Progenitor cell of endocrine pancreas (in vitro differentiated cells): ENCODE data around the gene RPL22L1. TPM values are rescaled to one million over a fixed set of nuclear protein-coding genes. Genes with fewer than 3 reads are reported as not detected.
A peak's percentile ranks its signal among the peaks of the same experiment; 100 is the strongest.

Experiments
- DNase-seq: peaks from one replicate; pipeline ENCODE4 v3.0.0; 2021; ENCODE audit warnings: low spot score; ENCODE audit not compliant: unreplicated experiment
- H3K27ac Mint-ChIP-seq: 2 replicates; pipeline ENCODE4 v1.8.0; 2021; ENCODE audit warnings: mild to moderate bottlenecking, moderate library complexity, mixed read lengths
- H3K27me3 Mint-ChIP-seq: 2 replicates; pipeline ENCODE4 v1.8.0; 2021; ENCODE audit warnings: mixed read lengths
- H3K36me3 Mint-ChIP-seq: 2 replicates; pipeline ENCODE4 v1.8.0; 2022; ENCODE audit warnings: mixed read lengths; ENCODE audit not compliant: insufficient read depth
- H3K4me1 Mint-ChIP-seq: 2 replicates; pipeline ENCODE4 v1.8.0; 2021; ENCODE audit warnings: low read depth, mixed read lengths
- H3K4me3 Mint-ChIP-seq: 2 replicates; pipeline ENCODE4 v1.8.0; 2021; ENCODE audit warnings: low read depth, mild to moderate bottlenecking, moderate library complexity, mixed read lengths
- H3K9me3 Mint-ChIP-seq: 2 replicates; pipeline ENCODE4 v1.8.0; 2021; ENCODE audit warnings: low read depth, mixed read lengths
- total RNA-seq: library from RNA; stranded (reverse); gene quantifications from 2 replicates; pipeline ENCODE4 v1.2.1, GENCODE V29; 2021
- TF ChIP-seq, protein P1 (sequence below): fragments of 200-600 bp; sonication (generic); IDR thresholded peaks from one replicate; pipeline ENCODE4 v1.5.0; 2021; ENCODE audit warnings: antibody characterized with exemption, mild to moderate bottlenecking; ENCODE audit not compliant: unreplicated experiment

The RPL22L1 gene
- total RNA-seq, 1 donor from 2014 or later, result 53.8 TPM

DNA sequence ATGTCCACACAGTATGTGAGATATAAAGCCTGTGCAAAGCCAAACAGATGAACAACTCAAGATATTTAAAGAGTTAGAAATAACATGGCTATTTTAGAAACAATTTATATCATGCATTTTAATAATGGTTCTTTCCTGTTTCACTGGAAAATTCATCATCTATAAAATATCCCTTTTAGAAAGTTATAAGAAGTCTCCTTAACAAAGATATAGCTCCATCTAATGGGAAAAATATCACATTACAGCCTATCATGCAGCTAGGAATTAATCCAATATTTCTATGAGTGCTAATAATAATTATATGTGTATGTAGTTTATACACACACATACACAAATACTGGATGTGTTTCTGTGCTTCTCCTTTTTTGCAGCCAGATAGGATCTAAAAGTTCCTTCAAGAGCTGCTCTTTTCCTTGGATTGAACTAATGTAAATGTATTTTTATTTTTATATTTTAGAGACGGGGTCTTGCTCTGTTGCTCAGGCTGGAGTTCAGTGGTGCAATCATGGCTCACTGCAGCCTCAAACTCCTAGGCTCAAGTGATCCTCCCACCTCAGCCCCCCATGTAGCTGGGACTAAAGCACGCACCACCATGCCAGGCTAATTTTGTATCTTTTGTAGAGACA lies 21.6 kb downstream of the RPL22L1 start:
- Mint-ChIP-seq H3K36me3 (no peaks in the 10 kb centered on the region), H3K4me3 (no peak overlapping the region), H3K27ac (no peak overlapping the region), H3K9me3 (peaks cover 3% of the 10 kb centered on the region), H3K4me1 (no peaks in the 10 kb centered on the region), H3K27me3 (peaks cover 7% of the 10 kb centered on the region)
- TF ChIP-seq, protein P1, sequence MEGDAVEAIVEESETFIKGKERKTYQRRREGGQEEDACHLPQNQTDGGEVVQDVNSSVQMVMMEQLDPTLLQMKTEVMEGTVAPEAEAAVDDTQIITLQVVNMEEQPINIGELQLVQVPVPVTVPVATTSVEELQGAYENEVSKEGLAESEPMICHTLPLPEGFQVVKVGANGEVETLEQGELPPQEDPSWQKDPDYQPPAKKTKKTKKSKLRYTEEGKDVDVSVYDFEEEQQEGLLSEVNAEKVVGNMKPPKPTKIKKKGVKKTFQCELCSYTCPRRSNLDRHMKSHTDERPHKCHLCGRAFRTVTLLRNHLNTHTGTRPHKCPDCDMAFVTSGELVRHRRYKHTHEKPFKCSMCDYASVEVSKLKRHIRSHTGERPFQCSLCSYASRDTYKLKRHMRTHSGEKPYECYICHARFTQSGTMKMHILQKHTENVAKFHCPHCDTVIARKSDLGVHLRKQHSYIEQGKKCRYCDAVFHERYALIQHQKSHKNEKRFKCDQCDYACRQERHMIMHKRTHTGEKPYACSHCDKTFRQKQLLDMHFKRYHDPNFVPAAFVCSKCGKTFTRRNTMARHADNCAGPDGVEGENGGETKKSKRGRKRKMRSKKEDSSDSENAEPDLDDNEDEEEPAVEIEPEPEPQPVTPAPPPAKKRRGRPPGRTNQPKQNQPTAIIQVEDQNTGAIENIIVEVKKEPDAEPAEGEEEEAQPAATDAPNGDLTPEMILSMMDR, result peak; percentile 34
- DNase-seq, result no peak

DNA sequence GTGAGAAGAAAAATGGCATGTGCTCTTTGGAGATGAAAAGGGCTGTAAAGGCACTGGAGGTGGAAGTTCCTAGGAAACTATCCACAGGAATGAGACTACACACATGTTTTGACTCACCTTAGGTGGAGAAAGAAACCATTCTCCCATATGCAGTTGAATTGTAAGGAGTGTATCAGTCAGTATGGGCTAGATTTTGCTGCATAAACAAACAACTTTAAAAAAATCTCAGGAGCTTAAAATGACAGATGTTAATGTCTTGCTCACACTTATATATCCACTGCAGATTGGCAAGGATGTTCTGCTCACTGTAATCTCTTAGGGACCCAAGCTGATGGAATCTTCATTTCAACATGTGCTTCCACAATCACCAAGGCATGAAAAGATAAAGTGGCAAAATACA lies 25.6 kb downstream of the RPL22L1 start:
- peaks cover 3% of the 10 kb centered on the region for H3K27me3 Mint-ChIP-seq
- no peak overlapping the region for H3K27ac Mint-ChIP-seq
- no peaks in the 10 kb centered on the region for H3K36me3 Mint-ChIP-seq
- H3K4me1 Mint-ChIP-seq, result no peaks in the 10 kb centered on the region
- peaks cover 3% of the 10 kb centered on the region for H3K9me3 Mint-ChIP-seq
- no peak overlapping the region for H3K4me3 Mint-ChIP-seq
- TF ChIP-seq, protein P1, result no peak
- no peak for DNase-seq

DNA sequence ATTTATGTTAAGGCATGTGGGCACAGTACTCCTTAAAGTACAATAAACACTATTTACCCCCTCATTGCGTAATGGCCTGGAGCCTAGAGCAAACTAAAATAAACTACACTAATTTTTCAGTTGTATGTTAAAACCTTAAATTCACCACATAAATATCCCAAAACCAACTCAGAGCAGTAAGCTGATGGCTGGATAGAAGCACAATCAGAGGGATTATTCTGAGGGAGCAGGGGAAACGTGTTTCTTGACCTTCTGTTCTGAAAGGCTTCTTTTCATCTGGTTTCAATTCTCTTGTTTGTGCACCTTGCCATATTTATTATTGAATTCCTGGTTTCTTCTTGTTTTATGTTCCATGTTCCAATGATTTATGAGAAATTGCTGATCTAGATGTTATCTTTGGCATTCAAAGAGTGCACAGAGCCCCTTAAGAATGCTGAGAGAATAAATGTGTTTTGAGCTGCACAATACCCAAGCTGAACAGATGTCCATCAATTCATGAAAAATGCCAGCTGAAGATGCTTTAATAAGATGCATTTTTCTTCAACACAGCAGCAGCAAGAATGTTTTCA lies 29.6 kb downstream of the RPL22L1 start:
- Mint-ChIP-seq H3K36me3 (no peaks in the 10 kb centered on the region), H3K27me3 (peaks cover 3% of the 10 kb centered on the region), H3K9me3 (peaks cover 3% of the 10 kb centered on the region), H3K4me1 (no peaks in the 10 kb centered on the region), H3K27ac (no peak overlapping the region), H3K4me3 (no peak overlapping the region)
- DNase-seq, result no peak
- TF ChIP-seq, protein P1, result no peak

GRCh38 chr3:170839518-170840100 lies 30.4 kb downstream of the RPL22L1 start:
- H3K27me3 Mint-ChIP-seq, result peaks cover 3% of the 10 kb centered on the region
- TF ChIP-seq, protein P1, result no peak
- H3K27ac Mint-ChIP-seq, result no peak overlapping the region
- H3K9me3 Mint-ChIP-seq, result peaks cover under 1% of the 10 kb centered on the region
- no peaks in the 10 kb centered on the region for H3K4me1 Mint-ChIP-seq
- DNase-seq, result no peak
- H3K36me3 Mint-ChIP-seq, result no peaks in the 10 kb centered on the region
- no peak overlapping the region for H3K4me3 Mint-ChIP-seq

DNA sequence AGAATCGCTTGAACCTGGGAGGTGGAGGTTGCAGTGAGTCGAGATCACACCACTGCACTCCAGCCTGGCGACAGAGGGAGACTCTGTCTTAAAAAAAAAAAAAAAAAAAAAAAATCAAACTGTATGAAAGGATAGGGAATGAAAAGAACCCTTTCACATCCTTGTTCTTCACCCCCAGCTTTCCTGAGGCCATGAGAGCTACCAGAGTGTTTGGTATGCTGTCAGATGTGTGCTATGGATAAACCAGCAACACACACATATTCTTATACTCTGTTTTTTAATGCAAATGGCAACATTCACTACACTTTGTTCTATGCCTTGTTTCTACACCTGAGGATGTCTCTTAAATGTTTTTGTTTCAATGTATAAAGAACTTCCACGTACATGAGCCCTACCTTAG lies 33.5 kb downstream of the RPL22L1 start:
- Mint-ChIP-seq H3K27ac (no peak overlapping the region), H3K4me1 (no peaks in the 10 kb centered on the region), H3K36me3 (no peaks in the 10 kb centered on the region), H3K9me3 (no peaks in the 10 kb centered on the region), H3K27me3 (no peaks in the 10 kb centered on the region), H3K4me3 (no peak overlapping the region)
- no peak for DNase-seq
- TF ChIP-seq, protein P1, result no peak
